ENCODE measurements around the gene FUS. TPM values are rescaled to one million over a fixed set of nuclear protein-coding genes. Genes with fewer than 3 reads are reported as not detected.
"Not testable (repeated sequence)": the region's sequence is repeated elsewhere in the genome, so short reads cannot be mapped to it uniquely, and the experiment has no call there.

The FUS gene
- total RNA-seq, 2 experiments from 2014 or later: 104 to 953 TPM

- no peak overlapping the region for H2AFZ ChIP-seq (ENCODE audit: low read length)
- BruUV-seq (replicated peaks): no TSS peak
- ChIA-PET POLR2A (interaction anchor here (2.2 kb wide), 1 partner anchor 19 kb away, joined by 4 read pairs; the partner anchor contains the start of gene KAT8), CTCF (ENCODE audit: unreplicated experiment) (no interaction called here)
- no peak for DNase-seq (ENCODE audit: low spot score)
- TF ChIP-seq CTCF (conservative IDR thresholded peaks at IDR 0.05; ENCODE audit: low read length) (no peak), EZH2phosphoT487 (IDR thresholded peaks at IDR 0.05; ENCODE audit: borderline replicate concordance, low read depth, low read length) (no peak)
- no peak overlapping the region for H3K27ac ChIP-seq (ENCODE audit: low read depth, low read length, poor library complexity, severe bottlenecking)
- H3K79me2 ChIP-seq (ENCODE audit: insufficient read depth, low read depth, low read length): no peaks in the 10 kb centered on the region
- no peaks in the 10 kb centered on the region for H3K9me3 ChIP-seq (ENCODE audit: low read length)
- peaks cover 8% of the 10 kb centered on the region; the same call in 1 of the 2 replicates for H3K36me3 ChIP-seq (ENCODE audit: insufficient read depth, low read length)
- intact Hi-C loops (cut with micrococcal nuclease; ENCODE audit: unreplicated experiment): no loop called here
- no peak overlapping the region for H3K4me2 ChIP-seq (ENCODE audit: low read length)
- H3K9me2 ChIP-seq (ENCODE audit: insufficient read depth, low read length): no peaks in the 10 kb centered on the region
- H3K4me1 ChIP-seq (ENCODE audit: insufficient read depth, low read length, poor library complexity, severe bottlenecking): peaks cover 1% of the 10 kb centered on the region
- no peaks in the 10 kb centered on the region for H4K20me1 ChIP-seq (ENCODE audit: insufficient read depth, low read length)
- no peak overlapping the region for H3K4me3 ChIP-seq (ENCODE audit: low read depth, low read length, poor library complexity, severe bottlenecking)
These were observed 43.7 kb upstream of the FUS start for GRCh38 chr16:31136287-31136662.

- H3K4me3 ChIP-seq (ENCODE audit: low read depth, low read length, poor library complexity, severe bottlenecking); H3K79me2 ChIP-seq (ENCODE audit: insufficient read depth, low read depth, low read length); DNase-seq (ENCODE audit: low spot score); H3K9me3 ChIP-seq (ENCODE audit: low read length); H3K27ac ChIP-seq (ENCODE audit: low read depth, low read length, poor library complexity, severe bottlenecking); H3K36me3 ChIP-seq (ENCODE audit: insufficient read depth, low read length); H4K20me1 ChIP-seq (ENCODE audit: insufficient read depth, low read length); H3K9me2 ChIP-seq (ENCODE audit: insufficient read depth, low read length); H2AFZ ChIP-seq (ENCODE audit: low read length); BruUV-seq (replicated peaks); CTCF ChIA-PET (ENCODE audit: unreplicated experiment); H3K4me2 ChIP-seq (ENCODE audit: low read length); H3K4me1 ChIP-seq (ENCODE audit: insufficient read depth, low read length, poor library complexity, severe bottlenecking); intact Hi-C loops (cut with micrococcal nuclease; ENCODE audit: unreplicated experiment): not testable (repeated sequence)
- POLR2A ChIA-PET: interaction anchor here (2.2 kb wide), 1 partner anchor 19 kb away, joined by 4 read pairs; the partner anchor contains the start of gene KAT8
These were observed 43.0 kb upstream of the FUS start for GRCh38 chr16:31136822-31137499.

- no peaks in the 10 kb centered on the region for H3K36me3 ChIP-seq (ENCODE audit: insufficient read depth, low read length)
- intact Hi-C loops (cut with micrococcal nuclease; ENCODE audit: unreplicated experiment): no loop called here
- no peak for DNase-seq (ENCODE audit: low spot score)
- H3K79me2 ChIP-seq (ENCODE audit: insufficient read depth, low read depth, low read length): no peaks in the 10 kb centered on the region
- no peak overlapping the region for H3K4me2 ChIP-seq (ENCODE audit: low read length)
- H3K9me2 ChIP-seq (ENCODE audit: insufficient read depth, low read length): no peaks in the 10 kb centered on the region
- no peaks in the 10 kb centered on the region for H4K20me1 ChIP-seq (ENCODE audit: insufficient read depth, low read length)
- ChIA-PET CTCF (ENCODE audit: unreplicated experiment) (no interaction called here), POLR2A (no interaction called here)
- BruUV-seq (replicated peaks): no TSS peak
- H3K27ac ChIP-seq (ENCODE audit: low read depth, low read length, poor library complexity, severe bottlenecking): no peak overlapping the region
- H3K4me3 ChIP-seq (ENCODE audit: low read depth, low read length, poor library complexity, severe bottlenecking): no peak overlapping the region
- H2AFZ ChIP-seq (ENCODE audit: low read length): no peak overlapping the region
- no peaks in the 10 kb centered on the region for H3K9me3 ChIP-seq (ENCODE audit: low read length)
- peaks cover 16% of the 10 kb centered on the region for H3K4me1 ChIP-seq (ENCODE audit: insufficient read depth, low read length, poor library complexity, severe bottlenecking)
- TF ChIP-seq CTCF (conservative IDR thresholded peaks at IDR 0.05; ENCODE audit: low read length) (no peak), EZH2phosphoT487 (IDR thresholded peaks at IDR 0.05; ENCODE audit: borderline replicate concordance, low read depth, low read length) (no peak)
These were observed 41.0 kb upstream of the FUS start for GRCh38 chr16:31138621-31139578.

GRCh38 chr16:31141071-31141469, 38.9 kb upstream of the FUS start:
- DNase-seq (ENCODE audit: low spot score); CTCF ChIA-PET (ENCODE audit: unreplicated experiment); H3K9me3 ChIP-seq (ENCODE audit: low read length); H3K79me2 ChIP-seq (ENCODE audit: insufficient read depth, low read depth, low read length); H2AFZ ChIP-seq (ENCODE audit: low read length); intact Hi-C loops (cut with micrococcal nuclease; ENCODE audit: unreplicated experiment); BruUV-seq (replicated peaks); H3K4me3 ChIP-seq (ENCODE audit: low read depth, low read length, poor library complexity, severe bottlenecking); H4K20me1 ChIP-seq (ENCODE audit: insufficient read depth, low read length); H3K9me2 ChIP-seq (ENCODE audit: insufficient read depth, low read length); H3K27ac ChIP-seq (ENCODE audit: low read depth, low read length, poor library complexity, severe bottlenecking); H3K36me3 ChIP-seq (ENCODE audit: insufficient read depth, low read length): not testable (repeated sequence)
- H3K4me2 ChIP-seq (ENCODE audit: low read length): peak overlapping the region; percentile 62; the same call in 1 of the 2 replicates
- POLR2A ChIA-PET: interaction anchor here (0.6 to 0.7 kb wide), 2 partner anchors 23 to 291 kb away, joined by 3 read pairs; no protein-coding TSS in a partner anchor
- peaks cover 16% of the 10 kb centered on the region for H3K4me1 ChIP-seq (ENCODE audit: insufficient read depth, low read length, poor library complexity, severe bottlenecking)
